IMR-90 (cell line): ENCODE results near the gene PARVB. TPM values are rescaled to one million over a fixed set of nuclear protein-coding genes. Genes with fewer than 3 reads are reported as not detected.

Source experiments
- ATAC-seq: fragments of 200-7000 bp; cut with Tn5 transposase; 2 replicates; pipeline ENCODE4 v1.9.1; 2020; ENCODE audit warnings: low read depth, mild to moderate bottlenecking, moderate library complexity
- BruUV-seq: library from RNA; stranded (reverse); fragments of 400-500 nt; replicated peaks from 2 replicates; lab custom pipeline; 2021; lab: Mats Ljungman, UMichigan
- CTCF ChIA-PET: fragments of 300-600 bp; formaldehyde crosslinking; extraction: SDS; loops from one replicate; lab custom pipeline; 2021; ENCODE audit warnings: antibody characterized with exemption; lab: Yijun Ruan, JAX
- POLR2A ChIA-PET: fragments of 300-600 bp; sonication (Branson Sonifier 250); formaldehyde crosslinking; loops from one replicate; lab custom pipeline; 2022; ENCODE audit warnings: antibody characterized with exemption; ENCODE audit not compliant: unreplicated experiment; lab: Charles Lee
- DNase-seq: peaks from one replicate; pipeline ENCODE4 v3.0.0; 2013
- H2AFZ ChIP-seq: replicated peaks from 2 replicates; pipeline ENCODE3; 2013; ENCODE audit warnings: low read length, mild to moderate bottlenecking; ENCODE audit not compliant: poor library complexity
- H2AK5ac ChIP-seq: 2 replicates; pipeline ENCODE4 v1.6.1; 2013; ENCODE audit warnings: low read depth, low read length, inconsistent platforms
- H2AK9ac ChIP-seq: replicated peaks from 2 replicates; pipeline ENCODE3; 2013; ENCODE audit warnings: mild to moderate bottlenecking, low read depth, low read length, moderate library complexity; ENCODE audit not compliant: poor library complexity
- H2BK120ac ChIP-seq: 2 replicates; pipeline ENCODE4 v1.6.1; 2013; ENCODE audit warnings: low read depth, low read length, inconsistent platforms
- H2BK15ac ChIP-seq: 3 replicates; pipeline ENCODE4 v1.6.1; 2013; ENCODE audit warnings: low read depth, low read length, inconsistent platforms
- H2BK20ac ChIP-seq: 2 replicates; pipeline ENCODE4 v1.6.1; 2013; ENCODE audit warnings: low read depth, mild to moderate bottlenecking, inconsistent platforms, low read length, moderate library complexity
- H2BK5ac ChIP-seq: 2 replicates; pipeline ENCODE4 v1.6.1; 2013; ENCODE audit warnings: mild to moderate bottlenecking, low read depth, low read length, inconsistent platforms; ENCODE audit not compliant: poor library complexity, severe bottlenecking
- H3K14ac ChIP-seq: replicated peaks from 2 replicates; pipeline ENCODE4 v1.6.1; 2013; ENCODE audit warnings: low read depth, low read length, inconsistent platforms
- H3K18ac ChIP-seq: 2 replicates; pipeline ENCODE4 v1.6.1; 2013; ENCODE audit warnings: low read depth, low read length, control low read depth
- H3K23ac ChIP-seq: 2 replicates; pipeline ENCODE4 v1.6.1; 2013; ENCODE audit warnings: low read depth, low read length, inconsistent platforms
- H3K27ac ChIP-seq: 2 replicates; pipeline ENCODE4 v1.5.1; 2013; ENCODE audit warnings: mild to moderate bottlenecking, control low read depth, low read length; ENCODE audit not compliant: insufficient read depth
- H3K27me3 ChIP-seq: 2 replicates; pipeline ENCODE4 v1.6.1; 2013; ENCODE audit warnings: low read length; ENCODE audit not compliant: control insufficient read depth, insufficient read depth
- H3K36me3 ChIP-seq: 2 replicates; pipeline ENCODE4 v1.6.1; 2013; ENCODE audit warnings: low read length, mixed read lengths; ENCODE audit not compliant: control insufficient read depth, insufficient read depth
- H3K4ac ChIP-seq: 2 replicates; pipeline ENCODE4 v1.6.1; 2013; ENCODE audit warnings: low read depth, low read length, inconsistent platforms
- H3K4me1 ChIP-seq: 2 replicates; pipeline ENCODE4 v1.6.1; 2013; ENCODE audit warnings: low read length, mixed read lengths; ENCODE audit not compliant: control insufficient read depth, insufficient read depth
- H3K4me2 ChIP-seq: 2 replicates; pipeline ENCODE4 v1.6.1; 2013; ENCODE audit warnings: low read depth, mild to moderate bottlenecking, control low read depth, low read length, moderate library complexity
- H3K4me3 ChIP-seq: 2 replicates; pipeline ENCODE4 v1.5.1; 2013; ENCODE audit warnings: low read depth, mild to moderate bottlenecking, control low read depth, low read length, moderate library complexity; ENCODE audit not compliant: insufficient read depth
- H3K56ac ChIP-seq: 2 replicates; pipeline ENCODE4 v1.6.1; 2013; ENCODE audit warnings: low read length, inconsistent platforms; ENCODE audit not compliant: insufficient read depth; ENCODE audit errors: extremely low read depth
- H3K79me1 ChIP-seq, 2 experiments: 2 replicates each; pipeline ENCODE4 v1.6.1; 2013; ENCODE audit warnings: low read length in 2 of 2, inconsistent platforms in 1 of 2, low read depth in 1 of 2
- H3K9ac ChIP-seq: 2 replicates; pipeline ENCODE4 v1.6.1; 2013; ENCODE audit warnings: low read depth, low read length, control low read depth
- H3K9me1 ChIP-seq: 2 replicates; pipeline ENCODE4 v1.6.1; 2013; ENCODE audit warnings: low read length, inconsistent platforms; ENCODE audit not compliant: insufficient read depth
- H3K9me3 ChIP-seq: 2 replicates; pipeline ENCODE4 v1.6.1; 2013; ENCODE audit warnings: low read length; ENCODE audit not compliant: control insufficient read depth, insufficient read depth
- H4K20me1 ChIP-seq: 2 replicates; pipeline ENCODE4 v1.6.1; 2013; ENCODE audit warnings: low read length, inconsistent platforms; ENCODE audit not compliant: insufficient read depth
- H4K5ac ChIP-seq: 2 replicates; pipeline ENCODE4 v1.6.1; 2013; ENCODE audit warnings: mild to moderate bottlenecking, low read depth, low read length, control low read depth
- H4K8ac ChIP-seq, 2 experiments: 2 replicates each; pipeline ENCODE4 v1.6.1; 2013; ENCODE audit warnings: low read depth in 2 of 2, low read length in 2 of 2, control low read depth in 1 of 2, inconsistent platforms in 1 of 2
- H4K91ac ChIP-seq: 2 replicates; pipeline ENCODE4 v1.6.1; 2013; ENCODE audit warnings: low read depth, low read length, inconsistent platforms; ENCODE audit not compliant: insufficient read depth
- CHD1 ChIP-seq: IDR thresholded peaks from 2 replicates; pipeline ENCODE4 v1.6.1; 2012; ENCODE audit warnings: low read depth, low read length, improper control_type of control experiment
- MAFK ChIP-seq: IDR thresholded peaks from 2 replicates; pipeline ENCODE4 v1.6.1; 2012; ENCODE audit warnings: low read depth, low read length, improper control_type of control experiment
- NFE2L2 ChIP-seq: fragments of 150-350 bp; IDR thresholded peaks from 2 replicates; pipeline ENCODE4 v1.6.1; 2016; ENCODE audit warnings: low read depth, mild to moderate bottlenecking, low read length
- RAD21 ChIP-seq: IDR thresholded peaks from 2 replicates; pipeline ENCODE4 v1.6.1; 2012; ENCODE audit warnings: low read length, improper control_type of control experiment
- WGBS, 2 experiments: methylation state at CpG; one replicate each; pipeline versions ENCODE4 v1.1.5 to v1.1.7; 2013; ENCODE audit warnings: missing lambda C conversion rate in 2 of 2; ENCODE audit not compliant: insufficient read length in 1 of 2; ENCODE audit errors: extremely low coverage in 2 of 2; 5-methylcytosine and 5-hydroxymethylcytosine counted together
- dilution Hi-C: fragments of 300-500 bp; cut with HindIII; formaldehyde crosslinking; loops from one replicate; pipeline ENCODE4 v1.14.3; 2018; ENCODE audit warnings: low sequenced_read_pairs; ENCODE audit not compliant: unreplicated experiment
- in situ Hi-C: fragments of 300-500 bp; cut with MboI; formaldehyde crosslinking; loops from 3 replicates; pipeline ENCODE4 v1.14.3; 2019; ENCODE audit warnings: low sequenced_read_pairs, inconsistent platforms, mixed read lengths
- intact Hi-C: fragments of 100-400 bp; cut with micrococcal nuclease; formaldehyde crosslinking; loops from 2 replicates; pipeline ENCODE4 v1.10.0; 2022
- polyA plus RNA-seq, 3 experiments: library from polyadenylated mRNA; depleted of rRNA; stranded (reverse); fragments of >200 nt; gene quantifications; 2 replicates each; pipeline ENCODE4 v1.2.3, GENCODE V29; 2012; ENCODE audit warnings: low replicate concordance in 1 of 3
- total RNA-seq: library from RNA; depleted of rRNA; stranded (reverse); fragments of >200 nt; gene quantifications from 2 replicates; pipeline ENCODE4 v1.2.3, GENCODE V29; 2012

PARVB gene
- total and polyA plus RNA-seq, 2 of the 4 experiments (the other 2 are of a cell fraction) = 44.3 to 53.9 TPM

GRCh38 chr22:43996981-43997265, 27.2 kb upstream of the PARVB start:
- Histone ChIP-seq H4K5ac (no peak overlapping the region), H3K9ac (no peak overlapping the region), H2AK9ac (no peak overlapping the region), H3K79me1 (peaks cover 0 to 15% of the 10 kb centered on the region in 2 experiments; a peak in 2 of 4 replicates), H3K4me2 (no peak overlapping the region), H4K20me1 (peaks cover 15% of the 10 kb centered on the region), H3K9me1 (no peaks in the 10 kb centered on the region), H4K91ac (no peak overlapping the region), H3K56ac (no peak overlapping the region), H3K9me3 (no peaks in the 10 kb centered on the region), H2BK120ac (no peak overlapping the region), H3K4me1 (peaks cover 7% of the 10 kb centered on the region; the same call in 1 of the 2 replicates), H3K18ac (no peak overlapping the region), H4K8ac (no peak overlapping the region), H2AK5ac (no peak overlapping the region), H2BK15ac (no peak overlapping the region), H3K14ac (no peak overlapping the region), H3K27ac (no peak overlapping the region), H3K27me3 (no peaks in the 10 kb centered on the region), H2AFZ (no peak overlapping the region), H3K4ac (no peak overlapping the region), H3K36me3 (peaks cover 48% of the 10 kb centered on the region), H3K23ac (no peak overlapping the region), H3K4me3 (no peak overlapping the region), H2BK5ac (no peak overlapping the region), H2BK20ac (no peak overlapping the region)
- in situ Hi-C loops (loop anchor here (5.0 to 10.0 kb wide), 3 partner anchors 80 to 630 kb away; no protein-coding TSS in a partner anchor), intact Hi-C loops (no loop called here), dilution Hi-C loops (no loop called here)
- BruUV-seq = no TSS peak
- WGBS, 2 experiments = 60% methylated on average over 1 of the region's 8 CpGs; no CpG with 5 or more reads in 1 of the 2 experiments
- DNase-seq = no peak
- TF ChIP-seq MAFK = no peak
- TF ChIP-seq RAD21 = no peak
- no peak for TF ChIP-seq CHD1
- no peak for TF ChIP-seq NFE2L2
- POLR2A ChIA-PET = no interaction called here
- ATAC-seq = no peak
- CTCF ChIA-PET = no interaction called here
